ENCODE measurements around the gene MDN1. TPM values are rescaled to one million over a fixed set of nuclear protein-coding genes. Genes with fewer than 3 reads are reported as not detected.

Gene MDN1
- total RNA-seq, 1 experiment from 2014 or later: 53.6 TPM

- Histone ChIP-seq H3K9me2 (ENCODE audit: insufficient read depth) (no peaks in the 10 kb centered on the region), H3K9ac (ENCODE audit: low read length) (no peak overlapping the region), H3K4me1 (ENCODE audit: control insufficient read depth in 1 of 2, insufficient read depth in 2 of 2, low read length in 2 of 2) (no peaks in the 10 kb centered on the region), H3K4me2 (ENCODE audit: low read length) (no peak overlapping the region), H3K9me3 (ENCODE audit: control insufficient read depth in 1 of 2, insufficient read depth in 1 of 2, low read depth in 1 of 2, low read length in 2 of 2) (no peaks in the 10 kb centered on the region), H3K36me3 (ENCODE audit: control insufficient read depth in 1 of 2, insufficient read depth in 2 of 2, low read length in 2 of 2) (peaks cover 45 to 67% of the 10 kb centered on the region in 2 experiments), H3K79me2 (ENCODE audit: insufficient read depth, low read length) (peaks cover 11% of the 10 kb centered on the region; the same call in 1 of the 2 replicates), H3K27me3 (ENCODE audit: insufficient read depth, low read length) (no peaks in the 10 kb centered on the region), H4K20me1 (ENCODE audit: insufficient read depth) (no peaks in the 10 kb centered on the region), H2AFZ (ENCODE audit: low read depth, low read length, poor library complexity, severe bottlenecking) (no peak overlapping the region), H3K4me3 (replicated peaks in 1 of 2; ENCODE audit: low read depth in 1 of 2, low read length in 2 of 2) (no peak overlapping the region), H3K27ac (ENCODE audit: low read depth, low read length) (no peak overlapping the region)
- DNase-seq (ENCODE audit: low read depth, low spot score): no peak
- TF ChIP-seq REST (IDR thresholded peaks at IDR 0.05; ENCODE audit: low read depth) (no peak), ATF3 (IDR thresholded peaks at IDR 0.05) (no peak), MAX (IDR thresholded peaks at IDR 0.05) (no peak)
- BruUV-seq (replicated peaks): no TSS peak
- POLR2A ChIA-PET: no interaction called here
- intact Hi-C loops (cut with micrococcal nuclease): no loop called here
- CTCF ChIA-PET: no interaction called here
- ATAC-seq: no peak
- RAD21 ChIA-PET (ENCODE audit: low non-redundant PET in 1 of 2, low total read pairs in 2 of 2, uncharacterized antibody in 2 of 2, unreplicated experiment in 2 of 2): no interaction called here
These were observed 69.7 kb downstream of the MDN1 start for GRCh38 chr6:89749918-89750317.

GRCh38 chr6:89745716-89746115, 73.9 kb downstream of the MDN1 start:
- Histone ChIP-seq H3K4me3 (replicated peaks in 1 of 2; ENCODE audit: low read depth in 1 of 2, low read length in 2 of 2) (no peak overlapping the region), H3K9me2 (ENCODE audit: insufficient read depth) (no peaks in the 10 kb centered on the region), H2AFZ (ENCODE audit: low read depth, low read length, poor library complexity, severe bottlenecking) (no peak overlapping the region), H3K4me1 (ENCODE audit: control insufficient read depth in 1 of 2, insufficient read depth in 2 of 2, low read length in 2 of 2) (no peaks in the 10 kb centered on the region), H4K20me1 (ENCODE audit: insufficient read depth) (no peaks in the 10 kb centered on the region), H3K9me3 (ENCODE audit: control insufficient read depth in 1 of 2, insufficient read depth in 1 of 2, low read depth in 1 of 2, low read length in 2 of 2) (no peaks in the 10 kb centered on the region), H3K27me3 (ENCODE audit: insufficient read depth, low read length) (no peaks in the 10 kb centered on the region), H3K36me3 (ENCODE audit: control insufficient read depth in 1 of 2, insufficient read depth in 2 of 2, low read length in 2 of 2) (peaks cover 33 to 51% of the 10 kb centered on the region in 2 experiments), H3K4me2 (ENCODE audit: low read length) (no peak overlapping the region), H3K79me2 (ENCODE audit: insufficient read depth, low read length) (0 out of 2 replicates have a peak, but pooled peaks cover 3% of the 10 kb centered on the region), H3K27ac (ENCODE audit: low read depth, low read length) (no peak overlapping the region), H3K9ac (ENCODE audit: low read length) (no peak overlapping the region)
- RAD21 ChIA-PET (ENCODE audit: low non-redundant PET in 1 of 2, low total read pairs in 2 of 2, uncharacterized antibody in 2 of 2, unreplicated experiment in 2 of 2): no interaction called here
- DNase-seq (ENCODE audit: low read depth, low spot score) (no peak), ATAC-seq (no peak)
- POLR2A ChIA-PET: no interaction called here
- no TSS peak for BruUV-seq (replicated peaks)
- CTCF ChIA-PET: no interaction called here
- intact Hi-C loops (cut with micrococcal nuclease): no loop called here
- TF ChIP-seq EZH2 (IDR thresholded peaks at IDR 0.05) (no peak), CBX3 (IDR thresholded peaks at IDR 0.05; ENCODE audit: low read depth) (no peak), JUND (IDR thresholded peaks at IDR 0.05) (no peak), EGR1 (IDR thresholded peaks at IDR 0.05; ENCODE audit: low read depth) (no peak), FOSL1 (IDR thresholded peaks at IDR 0.05; ENCODE audit: low read depth) (no peak), POLR2AphosphoS5 (IDR thresholded peaks at IDR 0.05; ENCODE audit: low read depth, low read length) (no peak), CTCF (IDR thresholded peaks at IDR 0.05 in 2 of 3, conservative IDR thresholded peaks at IDR 0.05 in 1 of 3; ENCODE audit: borderline replicate concordance in 1 of 3, insufficient read depth in 1 of 3, low read depth in 2 of 3, low read length in 2 of 3) (no peak), YY1 (IDR thresholded peaks at IDR 0.05; ENCODE audit: extremely low read depth, insufficient replicate concordance, low read depth, low read length) (no peak), REST (IDR thresholded peaks at IDR 0.05; ENCODE audit: low read depth) (no peak)
